ENCODE data around the gene MDP1. TPM values are rescaled to one million over a fixed set of nuclear protein-coding genes. Genes with fewer than 3 reads are reported as not detected.

Gene MDP1
- polyA plus RNA-seq, 1 donor (not counting 4 experiments of a cell fraction or from before 2014, with no cell fraction given), result 7.3 TPM

DNA sequence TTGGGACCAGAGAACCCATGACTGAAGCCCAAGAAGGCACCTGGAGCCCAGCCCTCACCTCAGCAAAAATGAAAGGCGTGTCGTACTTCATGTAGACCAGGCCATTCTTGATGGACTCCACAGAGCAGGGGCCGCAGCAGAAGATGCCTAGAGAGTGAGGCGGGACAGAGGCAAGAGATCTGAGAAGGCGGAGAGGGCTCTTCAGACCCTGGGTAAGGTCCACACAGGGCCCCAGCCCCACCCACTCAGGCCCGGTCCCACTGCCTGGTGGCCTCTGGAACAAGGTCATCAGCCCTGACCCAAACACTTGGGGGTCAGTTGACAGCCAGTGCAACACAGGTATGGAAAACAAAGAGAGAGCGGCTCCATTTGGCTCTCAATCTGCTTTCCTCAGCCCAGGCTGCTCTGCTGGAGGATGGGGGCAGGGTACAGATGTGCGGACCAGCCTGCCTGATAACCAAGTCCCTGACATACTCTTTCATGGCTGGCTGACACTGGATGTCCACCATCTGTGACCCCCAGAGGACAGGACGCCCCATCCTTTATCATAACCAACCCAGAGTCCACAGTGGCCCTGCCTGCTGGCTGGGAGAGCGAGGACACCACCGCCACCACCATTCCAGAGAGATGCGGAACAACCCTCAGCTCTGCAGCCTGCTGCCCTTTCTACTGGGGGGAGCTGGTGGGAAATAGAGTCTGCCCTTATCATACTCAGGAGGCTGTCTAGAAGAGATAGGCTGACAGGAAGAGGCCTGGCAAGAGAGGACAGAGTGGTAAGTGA lies 40.3 kb upstream of the MDP1 start:
- Histone ChIP-seq H3K27ac (ENCODE audit: control insufficient read depth, insufficient read depth, low read length) (no peak overlapping the region), H3K9me3 (ENCODE audit: control insufficient read depth, low read depth, low read length) (no peaks in the 10 kb centered on the region), H4K20me1 (ENCODE audit: control insufficient read depth, extremely low read depth, insufficient read depth, low read length) (no peaks in the 10 kb centered on the region), H3K36me3 (ENCODE audit: control insufficient read depth in 2 of 2, extremely low read depth in 1 of 2, insufficient read depth in 2 of 2, low read length in 2 of 2) (peaks cover 18 to 25% of the 10 kb centered on the region in 2 experiments), H3K27me3 (ENCODE audit: control insufficient read depth, extremely low read depth, insufficient read depth, low read length) (no peaks in the 10 kb centered on the region), H3K4me3 (ENCODE audit: control insufficient read depth in 2 of 3, extremely low read depth in 1 of 3, insufficient read depth in 2 of 3, low read depth in 1 of 3, low read length in 3 of 3) (no peak overlapping the region), H3K79me2 (ENCODE audit: control insufficient read depth, insufficient read depth, low read length) (no peaks in the 10 kb centered on the region), H3K9me1 (ENCODE audit: control insufficient read depth, extremely low read depth, insufficient read depth, low read length) (no peaks in the 10 kb centered on the region), H3K4me2 (ENCODE audit: control insufficient read depth, extremely low read depth, insufficient read depth, low read depth, low read length) (no peak overlapping the region), H2AFZ (ENCODE audit: control insufficient read depth, low read length) (no peak overlapping the region), H3K4me1 (ENCODE audit: control insufficient read depth, extremely low read depth, insufficient read depth, low read length) (peaks cover 13% of the 10 kb centered on the region), H3K9ac (ENCODE audit: control insufficient read depth, extremely low read depth, insufficient read depth, low read length) (no peak overlapping the region)
- no peak for TF ChIP-seq EZH2 (IDR thresholded peaks at IDR 0.05; ENCODE audit: low read length)
- TF ChIP-seq, protein P1, sequence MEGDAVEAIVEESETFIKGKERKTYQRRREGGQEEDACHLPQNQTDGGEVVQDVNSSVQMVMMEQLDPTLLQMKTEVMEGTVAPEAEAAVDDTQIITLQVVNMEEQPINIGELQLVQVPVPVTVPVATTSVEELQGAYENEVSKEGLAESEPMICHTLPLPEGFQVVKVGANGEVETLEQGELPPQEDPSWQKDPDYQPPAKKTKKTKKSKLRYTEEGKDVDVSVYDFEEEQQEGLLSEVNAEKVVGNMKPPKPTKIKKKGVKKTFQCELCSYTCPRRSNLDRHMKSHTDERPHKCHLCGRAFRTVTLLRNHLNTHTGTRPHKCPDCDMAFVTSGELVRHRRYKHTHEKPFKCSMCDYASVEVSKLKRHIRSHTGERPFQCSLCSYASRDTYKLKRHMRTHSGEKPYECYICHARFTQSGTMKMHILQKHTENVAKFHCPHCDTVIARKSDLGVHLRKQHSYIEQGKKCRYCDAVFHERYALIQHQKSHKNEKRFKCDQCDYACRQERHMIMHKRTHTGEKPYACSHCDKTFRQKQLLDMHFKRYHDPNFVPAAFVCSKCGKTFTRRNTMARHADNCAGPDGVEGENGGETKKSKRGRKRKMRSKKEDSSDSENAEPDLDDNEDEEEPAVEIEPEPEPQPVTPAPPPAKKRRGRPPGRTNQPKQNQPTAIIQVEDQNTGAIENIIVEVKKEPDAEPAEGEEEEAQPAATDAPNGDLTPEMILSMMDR (optimal IDR thresholded peaks at IDR 0.05 in 1 of 3, IDR thresholded peaks at IDR 0.05 in 1 of 3, conservative IDR thresholded peaks at IDR 0.05 in 1 of 3; ENCODE audit: extremely low read depth in 1 of 3, insufficient read depth in 2 of 3, low read length in 3 of 3), result no peak
- DNase-seq (ENCODE audit: low read depth, low spot score) (no peak), FAIRE-seq (no peak)
- dilution Hi-C loops (cut with MboI; ENCODE audit: extremely low pct_ligation_motif_present, low sequenced_read_pairs), result no loop called here

DNA sequence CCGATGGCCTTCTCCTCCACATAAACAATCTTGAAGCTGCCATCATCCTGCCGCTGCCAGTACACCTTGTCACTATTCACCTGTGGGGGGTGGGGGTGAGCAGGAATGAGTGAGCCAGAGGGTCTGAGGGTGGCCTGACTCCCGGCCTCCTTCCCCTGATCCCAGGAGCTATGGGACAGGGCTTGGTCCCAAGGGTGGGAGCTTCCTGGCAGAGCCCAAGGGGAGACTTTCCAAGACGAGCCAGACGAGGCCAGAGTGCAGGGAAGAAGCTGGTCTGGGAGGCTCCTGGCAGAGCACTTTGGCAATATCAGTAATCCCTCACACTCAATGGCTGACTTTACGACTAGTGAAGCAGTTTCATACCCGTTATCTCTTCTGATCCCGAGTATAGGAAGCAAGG lies 39.6 kb upstream of the MDP1 start:
- H3K4me2 ChIP-seq (ENCODE audit: control insufficient read depth, extremely low read depth, insufficient read depth, low read depth, low read length), result no peak overlapping the region
- dilution Hi-C loops (cut with MboI; ENCODE audit: extremely low pct_ligation_motif_present, low sequenced_read_pairs), result no loop called here
- no peaks in the 10 kb centered on the region for H3K9me1 ChIP-seq (ENCODE audit: control insufficient read depth, extremely low read depth, insufficient read depth, low read length)
- H3K9me3 ChIP-seq (ENCODE audit: control insufficient read depth, low read depth, low read length), result no peaks in the 10 kb centered on the region
- H3K9ac ChIP-seq (ENCODE audit: control insufficient read depth, extremely low read depth, insufficient read depth, low read length), result no peak overlapping the region
- FAIRE-seq (no peak), DNase-seq (ENCODE audit: low read depth, low spot score) (no peak)
- peaks cover 18 to 25% of the 10 kb centered on the region in 2 experiments for H3K36me3 ChIP-seq (ENCODE audit: control insufficient read depth in 2 of 2, extremely low read depth in 1 of 2, insufficient read depth in 2 of 2, low read length in 2 of 2)
- H3K27me3 ChIP-seq (ENCODE audit: control insufficient read depth, extremely low read depth, insufficient read depth, low read length), result no peaks in the 10 kb centered on the region
- H3K27ac ChIP-seq (ENCODE audit: control insufficient read depth, insufficient read depth, low read length), result no peak overlapping the region
- peaks cover 13% of the 10 kb centered on the region for H3K4me1 ChIP-seq (ENCODE audit: control insufficient read depth, extremely low read depth, insufficient read depth, low read length)
- H4K20me1 ChIP-seq (ENCODE audit: control insufficient read depth, extremely low read depth, insufficient read depth, low read length), result no peaks in the 10 kb centered on the region
- H2AFZ ChIP-seq (ENCODE audit: control insufficient read depth, low read length), result no peak overlapping the region
- TF ChIP-seq, protein P1 (optimal IDR thresholded peaks at IDR 0.05 in 1 of 3, IDR thresholded peaks at IDR 0.05 in 1 of 3, conservative IDR thresholded peaks at IDR 0.05 in 1 of 3; ENCODE audit: extremely low read depth in 1 of 3, insufficient read depth in 2 of 3, low read length in 3 of 3), result no peak
- TF ChIP-seq EZH2 (IDR thresholded peaks at IDR 0.05; ENCODE audit: low read length), result no peak
- no peaks in the 10 kb centered on the region for H3K79me2 ChIP-seq (ENCODE audit: control insufficient read depth, insufficient read depth, low read length)
- no peak overlapping the region for H3K4me3 ChIP-seq (ENCODE audit: control insufficient read depth in 2 of 3, extremely low read depth in 1 of 3, insufficient read depth in 2 of 3, low read depth in 1 of 3, low read length in 3 of 3)
